ENCODE data around the gene DBX1. TPM values are rescaled to one million over a fixed set of nuclear protein-coding genes. Genes with fewer than 3 reads are reported as not detected.

DBX1 gene
- total RNA-seq, 1 experiment from 2014 or later = 0.15 TPM

- no peak overlapping the region for H4K91ac ChIP-seq (ENCODE audit: insufficient read length, low read depth, low read length)
- no peak overlapping the region for H2BK120ac ChIP-seq (ENCODE audit: low read depth, low read length, poor library complexity, severe bottlenecking)
- no peak overlapping the region for H3K27ac ChIP-seq (ENCODE audit: insufficient read length, low read depth, low read length)
- no peak overlapping the region for H3K14ac ChIP-seq (ENCODE audit: insufficient read depth, low read length)
- H3K18ac ChIP-seq (ENCODE audit: insufficient read length, low read depth, low read length) = no peak overlapping the region
- no peak overlapping the region for H2BK5ac ChIP-seq (ENCODE audit: insufficient read length, low read length)
- TF ChIP-seq CTCF (conservative IDR thresholded peaks at IDR 0.05) = no peak
- no peak for DNase-seq
- H2BK15ac ChIP-seq (ENCODE audit: low read depth, low read length) = no peak overlapping the region
- peaks cover 81% of the 10 kb centered on the region for H3K27me3 Mint-ChIP-seq (ENCODE audit: low read depth)
- H4K5ac ChIP-seq (ENCODE audit: insufficient read length, low read depth, low read length) = no peak overlapping the region
- no peak overlapping the region for H3K56ac ChIP-seq (ENCODE audit: insufficient read length, low read depth, low read length)
- no peaks in the 10 kb centered on the region for H3K79me1 ChIP-seq (ENCODE audit: insufficient read depth, low read depth, low read length, poor library complexity, severe bottlenecking)
- no peak overlapping the region for H3K4me3 Mint-ChIP-seq
- H3K23ac ChIP-seq (ENCODE audit: insufficient read length, low read depth, low read length) = no peak overlapping the region
- H3K4me2 ChIP-seq (ENCODE audit: insufficient read depth, insufficient read length, low read length) = no peak overlapping the region
- H3K4ac ChIP-seq (ENCODE audit: low read depth, low read length) = no peak overlapping the region
- H3K27ac Mint-ChIP-seq = no peak overlapping the region
- H2AFZ ChIP-seq (ENCODE audit: low read length) = no peak overlapping the region
- peaks cover 11 to 15% of the 10 kb centered on the region in 2 experiments; a peak in 3 of 4 replicates for H3K4me1 Mint-ChIP-seq
- no peaks in the 10 kb centered on the region for H3K4me1 ChIP-seq (ENCODE audit: insufficient read depth, low read length)
- no peaks in the 10 kb centered on the region for H3K9me3 Mint-ChIP-seq
- no peak overlapping the region for H3T11ph ChIP-seq (ENCODE audit: low read length)
- H3K9me3 ChIP-seq (ENCODE audit: control insufficient read depth, low read depth, low read length) = no peaks in the 10 kb centered on the region
- H3K79me2 ChIP-seq (ENCODE audit: insufficient read depth, low read length) = no peaks in the 10 kb centered on the region
- no peak overlapping the region for H2AK5ac ChIP-seq (ENCODE audit: insufficient read length, low read length)
- H4K20me1 ChIP-seq (ENCODE audit: control insufficient read depth, insufficient read depth, insufficient read length) = no peaks in the 10 kb centered on the region
- no peak overlapping the region for H2BK20ac ChIP-seq (ENCODE audit: low read depth, low read length, poor library complexity, severe bottlenecking)
- no peaks in the 10 kb centered on the region for H3K23me2 ChIP-seq (ENCODE audit: insufficient read length, low read depth, low read length, poor library complexity, severe bottlenecking)
- H3K27me3 ChIP-seq (ENCODE audit: insufficient read depth, low read length) = peaks cover 11% of the 10 kb centered on the region; the same call in 1 of the 2 replicates
- H3K9ac ChIP-seq (ENCODE audit: extremely low read depth, insufficient read length, low read length) = no peak overlapping the region
- no peak overlapping the region for H2BK12ac ChIP-seq (ENCODE audit: insufficient read length, low read depth, low read length)
- no peak overlapping the region for H4K8ac ChIP-seq (replicated peaks; ENCODE audit: insufficient read length, low read depth, low read length)
- H3K36me3 Mint-ChIP-seq (ENCODE audit: insufficient read depth in 1 of 3, low read depth in 3 of 3) = no peaks in the 10 kb centered on the region
Measured at GRCh38 chr11:20192641-20193040, 32.4 kb upstream of the DBX1 start.
